ENCODE data around the gene MAP2K4. TPM values are rescaled to one million over a fixed set of nuclear protein-coding genes. Genes with fewer than 3 reads are reported as not detected.
"Not testable (repeated sequence)": the region's sequence is repeated elsewhere in the genome, so short reads cannot be mapped to it uniquely, and the experiment has no call there.

MAP2K4 gene
- total RNA-seq (ENCODE audit: low replicate concordance), result 57.0 and 61.9 TPM in 2 replicates

- TF ChIP-seq EZH2phosphoT487 (IDR thresholded peaks at IDR 0.05), result no peak
- no peak for TF ChIP-seq CTCF (IDR thresholded peaks at IDR 0.05)
- no peak for TF ChIP-seq EZH2 (IDR thresholded peaks at IDR 0.05)
- peak within 1 kb of the TSS; percentile 99 for H3K4me3 ChIP-seq
- H3K4me2 ChIP-seq, result peak within 1 kb of the TSS; percentile 89
- Mint-ChIP-seq H3K4me1 (peaks cover 19% of the 10 kb centered on the region), H3K9me3 (peaks cover 5% of the 10 kb centered on the region), H3K4me3 (peak within 1 kb of the TSS; percentile 91), H3K27me3 (ENCODE audit: insufficient read depth, low read depth) (peaks cover 6% of the 10 kb centered on the region), H3K27ac (peak within 1 kb of the TSS; percentile 64), H3K36me3 (peaks cover 9% of the 10 kb centered on the region)
- no peaks in the 10 kb centered on the region for H3K9me3 ChIP-seq (ENCODE audit: low read depth)
- peak within 1 kb of the TSS; percentile 82 for H3K27ac ChIP-seq
- peaks cover 52% of the 10 kb centered on the region for H3K79me2 ChIP-seq (ENCODE audit: low read depth)
- peak; percentile 95 for DNase-seq (ENCODE audit: low spot score)
- H3F3A ChIP-seq (ENCODE audit: low read depth), result no peaks in the 10 kb centered on the region
- H3K27me3 ChIP-seq, result peaks cover 17% of the 10 kb centered on the region
- peaks cover 46% of the 10 kb centered on the region for H4K20me1 ChIP-seq (ENCODE audit: low read depth)
- no peaks in the 10 kb centered on the region for H3K36me3 ChIP-seq
- H3K4me1 ChIP-seq, result peaks cover 17% of the 10 kb centered on the region
- peak within 1 kb of the TSS; percentile 71 for H2AFZ ChIP-seq (replicated peaks)
- peak within 1 kb of the TSS; percentile 96 for H3K9ac ChIP-seq
Measured at GRCh38 chr17:12020642-12021622, at the start of gene MAP2K4. MAP2K4 (plus strand) TSS chr17:12020877; CDS start chr17:12020887, 10 bp downstream.

GRCh38 chr17:11972741-11973140 lies 47.9 kb upstream of the MAP2K4 start:
- peaks cover 16% of the 10 kb centered on the region for H3K36me3 Mint-ChIP-seq
- not testable (repeated sequence) for H3K27ac ChIP-seq; DNase-seq (ENCODE audit: low spot score); H3K36me3 ChIP-seq; H3K4me2 ChIP-seq; H3K4me1 Mint-ChIP-seq; H3K27ac Mint-ChIP-seq; H3K9me3 Mint-ChIP-seq; H3K79me2 ChIP-seq (ENCODE audit: low read depth); H3K27me3 Mint-ChIP-seq (ENCODE audit: insufficient read depth, low read depth); H3K4me3 Mint-ChIP-seq; H3K9ac ChIP-seq; H3F3A ChIP-seq (ENCODE audit: low read depth); H2AFZ ChIP-seq (replicated peaks); H4K20me1 ChIP-seq (ENCODE audit: low read depth); H3K4me3 ChIP-seq; H3K9me3 ChIP-seq (ENCODE audit: low read depth); H3K27me3 ChIP-seq; H3K4me1 ChIP-seq

GRCh38 chr17:11979795-11980194 lies 40.9 kb upstream of the MAP2K4 start:
- no peaks in the 10 kb centered on the region for H3K4me1 ChIP-seq
- H3K79me2 ChIP-seq (ENCODE audit: low read depth), result no peaks in the 10 kb centered on the region
- Mint-ChIP-seq H3K9me3 (no peaks in the 10 kb centered on the region), H3K36me3 (peaks cover 31% of the 10 kb centered on the region), H3K4me3 (no peak overlapping the region), H3K27ac (no peak overlapping the region), H3K27me3 (ENCODE audit: insufficient read depth, low read depth) (peaks cover 2% of the 10 kb centered on the region), H3K4me1 (no peaks in the 10 kb centered on the region)
- H3K4me2 ChIP-seq, result no peak overlapping the region
- TF ChIP-seq EZH2phosphoT487 (IDR thresholded peaks at IDR 0.05), result no peak
- TF ChIP-seq EZH2 (IDR thresholded peaks at IDR 0.05), result no peak
- no peak for TF ChIP-seq CTCF (IDR thresholded peaks at IDR 0.05)
- no peak overlapping the region for H3K27ac ChIP-seq
- no peaks in the 10 kb centered on the region for H4K20me1 ChIP-seq (ENCODE audit: low read depth)
- H3K27me3 ChIP-seq, result no peaks in the 10 kb centered on the region
- no peak for DNase-seq (ENCODE audit: low spot score)
- H3K9ac ChIP-seq, result no peak overlapping the region
- no peak overlapping the region for H3K4me3 ChIP-seq
- H3K9me3 ChIP-seq (ENCODE audit: low read depth), result no peaks in the 10 kb centered on the region
- peaks cover 4% of the 10 kb centered on the region for H3K36me3 ChIP-seq
- H2AFZ ChIP-seq (replicated peaks), result no peak overlapping the region
- H3F3A ChIP-seq (ENCODE audit: low read depth), result peaks cover 9% of the 10 kb centered on the region

GRCh38 chr17:11980813-11981212 lies 39.9 kb upstream of the MAP2K4 start:
- H4K20me1 ChIP-seq (ENCODE audit: low read depth), result no peaks in the 10 kb centered on the region
- no peaks in the 10 kb centered on the region for H3K9me3 ChIP-seq (ENCODE audit: low read depth)
- no peaks in the 10 kb centered on the region for H3K79me2 ChIP-seq (ENCODE audit: low read depth)
- no peak overlapping the region for H2AFZ ChIP-seq (replicated peaks)
- no peak overlapping the region for H3K27ac Mint-ChIP-seq
- no peak overlapping the region for H3K4me3 ChIP-seq
- H3K4me2 ChIP-seq, result no peak overlapping the region
- H3K9ac ChIP-seq, result no peak overlapping the region
- H3K4me1 Mint-ChIP-seq, result no peaks in the 10 kb centered on the region
- peaks cover 31% of the 10 kb centered on the region for H3K36me3 Mint-ChIP-seq
- peak; percentile 43 for TF ChIP-seq CTCF (IDR thresholded peaks at IDR 0.05)
- no peak for TF ChIP-seq EZH2phosphoT487 (IDR thresholded peaks at IDR 0.05)
- no peak for TF ChIP-seq EZH2 (IDR thresholded peaks at IDR 0.05)
- no peak for DNase-seq (ENCODE audit: low spot score)
- no peak overlapping the region for H3K27ac ChIP-seq
- H3K27me3 ChIP-seq, result no peaks in the 10 kb centered on the region
- no peaks in the 10 kb centered on the region for H3K4me1 ChIP-seq
- no peaks in the 10 kb centered on the region for H3K9me3 Mint-ChIP-seq
- H3K27me3 Mint-ChIP-seq (ENCODE audit: insufficient read depth, low read depth), result no peaks in the 10 kb centered on the region
- peaks cover 9% of the 10 kb centered on the region for H3F3A ChIP-seq (ENCODE audit: low read depth)
- peaks cover 4% of the 10 kb centered on the region for H3K36me3 ChIP-seq
- no peak overlapping the region for H3K4me3 Mint-ChIP-seq
